CD4-positive, alpha-beta T cell treated with Interleukin-2 at 100 ng/mL for 4 hours (primary cell): Measurements from ENCODE around the gene CNTN4.
"Not testable (repeated sequence)": the region's sequence is repeated elsewhere in the genome, so short reads cannot be mapped to it uniquely, and the experiment has no call there.

Experiments
- DNase-seq: peaks from one replicate; pipeline ENCODE4 v3.0.0-alpha.2; 2020; ENCODE audit warnings: low spot score

CNTN4 gene

DNA sequence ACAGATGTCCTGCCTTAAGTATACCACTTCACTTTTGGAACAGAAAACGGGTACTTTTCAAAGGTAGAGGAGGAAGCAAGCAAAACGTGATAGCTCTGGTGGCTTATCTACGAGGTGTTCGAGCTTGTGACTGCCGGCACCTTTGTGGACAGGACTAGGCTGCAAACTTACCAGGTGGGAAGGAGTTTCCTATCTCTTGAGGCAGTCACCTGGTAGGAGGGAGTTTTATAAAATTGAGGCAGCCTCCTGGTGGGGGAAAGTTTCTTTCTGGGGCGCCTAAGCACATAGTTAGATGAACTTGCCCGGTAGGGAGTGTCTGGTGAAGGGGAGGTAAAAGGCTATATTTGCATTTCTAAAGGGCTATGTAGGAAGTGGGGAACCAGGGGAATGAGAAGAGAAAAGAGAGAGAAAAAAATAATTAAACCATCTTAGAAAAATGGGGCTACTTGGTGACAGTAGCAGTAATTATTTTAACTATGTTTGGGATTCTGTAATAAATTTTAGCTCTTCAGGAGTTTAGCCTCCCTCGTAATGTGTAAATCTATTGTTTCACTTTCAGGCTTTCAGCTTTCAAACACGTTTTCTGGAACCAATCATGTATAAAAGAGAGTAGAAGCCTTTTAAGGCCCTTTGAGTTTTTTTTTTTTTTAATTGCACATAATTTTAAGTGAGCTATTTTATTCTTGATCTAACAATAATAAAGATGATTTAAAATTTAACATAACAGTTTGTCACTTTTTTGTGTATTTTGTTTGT, 880.5 kb downstream of the CNTN4 start:
- DNase-seq, result no peak

DNA sequence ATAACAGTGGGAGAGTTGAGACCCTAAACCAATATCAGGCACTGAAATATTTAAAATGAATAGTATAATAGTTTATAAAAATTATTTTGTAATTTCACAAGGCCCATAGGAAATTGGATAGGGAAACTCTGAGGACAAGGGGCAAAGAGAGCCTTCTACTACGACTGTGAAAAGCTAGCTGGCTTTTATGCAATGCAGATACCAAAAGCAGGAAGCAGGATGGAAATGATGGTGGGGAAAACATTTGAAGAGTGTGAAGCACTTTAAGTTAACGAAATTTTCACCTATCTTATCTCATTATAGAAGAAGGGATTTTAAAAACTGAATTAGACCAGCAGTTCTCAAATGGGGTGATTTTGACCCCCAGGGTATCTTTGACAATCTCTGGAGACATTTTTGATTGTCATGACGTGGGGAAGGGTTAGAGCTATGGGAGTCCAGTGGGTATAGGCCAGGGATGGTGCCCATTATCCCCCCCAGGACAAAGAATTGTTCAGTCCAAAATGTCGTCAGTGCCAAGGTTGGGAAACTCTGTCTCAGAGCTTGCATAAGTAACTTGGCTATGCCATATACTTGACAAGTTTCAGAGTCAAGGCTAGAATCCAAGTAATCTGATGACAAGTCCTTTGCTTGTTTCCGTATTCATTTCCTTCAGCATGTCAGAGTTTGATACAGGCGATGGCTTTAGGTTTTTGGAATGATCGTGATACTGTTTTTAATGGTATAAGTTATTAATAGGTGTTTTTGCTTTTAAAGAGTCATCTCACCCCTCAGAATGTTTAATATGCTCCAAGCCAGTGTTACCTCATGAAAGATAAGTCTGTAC, 885.6 kb downstream of the CNTN4 start:
- DNase-seq, result no peak

DNA sequence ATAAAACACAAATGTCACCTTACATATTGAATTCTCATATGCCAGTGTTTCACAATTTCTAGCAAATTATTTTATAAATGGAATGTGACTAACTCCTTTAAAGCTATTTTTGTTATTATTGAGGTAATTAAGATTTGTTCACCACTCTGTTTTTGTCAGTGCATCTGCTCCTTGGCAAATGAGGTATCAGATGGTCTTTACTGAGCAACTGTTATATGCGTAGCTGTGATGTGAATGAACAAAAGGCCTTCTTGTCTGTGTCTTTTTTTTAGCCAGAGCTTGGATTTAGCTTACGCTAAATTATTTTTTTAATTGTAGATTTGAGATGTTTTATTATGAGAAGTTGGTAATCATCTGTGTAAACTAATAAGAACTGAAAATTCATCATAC, 886.2 kb downstream of the CNTN4 start:
- no peak for DNase-seq

DNA sequence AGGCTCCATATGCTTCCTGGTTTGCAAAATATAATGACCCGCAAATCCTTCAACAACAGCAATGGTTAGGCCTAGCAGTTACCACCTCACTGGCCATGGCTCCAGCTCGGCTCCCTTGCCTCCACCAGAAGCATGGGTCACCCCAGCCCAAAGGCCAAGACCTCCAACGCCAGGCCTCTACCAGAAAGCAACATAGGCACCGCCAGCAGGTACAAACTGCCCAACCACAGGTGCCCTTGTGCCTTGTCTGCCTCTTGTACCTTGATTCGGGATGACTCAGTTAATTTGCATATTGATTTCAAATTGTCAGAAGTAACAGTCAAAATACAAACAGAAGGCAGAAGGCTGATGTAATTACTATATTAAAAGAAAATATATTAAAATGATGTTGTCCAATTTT, 886.8 kb downstream of the CNTN4 start:
- no peak for DNase-seq

DNA sequence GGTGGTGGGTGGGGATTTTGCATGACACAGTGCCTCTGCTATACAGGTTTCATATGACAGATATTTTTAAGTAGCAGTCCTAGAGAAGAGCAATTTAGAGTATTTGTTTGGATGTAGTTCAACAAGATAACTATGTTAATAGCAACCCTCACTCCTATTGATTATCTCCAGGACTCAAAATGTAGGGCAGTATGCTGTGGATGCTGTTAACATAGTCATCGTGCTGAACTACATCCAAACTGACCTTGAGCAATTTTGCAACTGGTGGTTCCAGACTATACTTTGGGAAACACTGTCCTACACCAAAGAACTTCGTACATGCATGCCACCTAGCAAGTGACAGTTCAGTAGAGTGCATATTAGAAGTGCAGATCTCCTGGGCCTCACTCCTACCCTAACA, 893.9 kb downstream of the CNTN4 start:
- DNase-seq, result no peak

DNA sequence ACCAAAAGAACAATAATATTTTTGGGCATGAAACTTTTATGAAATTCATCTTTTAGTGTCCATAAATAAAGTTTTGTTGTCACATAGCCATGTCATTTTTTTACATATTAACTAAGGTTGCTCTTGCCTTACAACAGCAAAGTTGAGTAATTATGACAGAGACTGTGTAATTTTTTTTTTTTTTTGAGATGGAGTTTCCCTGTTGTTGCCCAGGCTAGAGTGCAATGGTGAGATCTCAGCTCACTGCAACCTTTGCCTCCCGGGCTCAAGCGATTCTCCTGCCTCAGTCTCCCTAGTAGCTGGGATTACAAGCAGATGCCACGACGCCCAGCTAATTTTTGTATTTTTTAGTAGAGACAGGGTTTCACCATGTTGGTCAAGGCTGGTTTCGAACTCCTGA, 894.5 kb downstream of the CNTN4 start:
- DNase-seq, result not testable (repeated sequence)

DNA sequence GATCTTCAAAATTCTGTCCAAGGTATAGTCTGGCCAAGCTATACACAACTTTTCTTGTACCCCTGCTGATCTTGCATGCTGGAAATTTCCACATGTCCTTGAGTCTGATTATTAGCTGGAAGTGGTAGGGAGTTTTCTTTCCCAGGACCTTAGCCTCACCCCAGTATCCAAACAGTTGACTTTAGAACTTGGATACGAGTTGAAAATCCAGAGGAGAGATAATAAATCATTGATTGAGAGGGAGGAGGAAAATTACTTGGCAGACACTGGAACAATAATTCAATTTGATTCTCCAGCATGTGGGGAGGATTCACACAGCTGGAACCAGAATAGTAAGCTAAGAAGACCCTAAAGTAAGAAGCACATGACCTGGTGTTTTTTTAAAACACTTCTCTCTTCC, 895.1 kb downstream of the CNTN4 start:
- DNase-seq, result no peak

DNA sequence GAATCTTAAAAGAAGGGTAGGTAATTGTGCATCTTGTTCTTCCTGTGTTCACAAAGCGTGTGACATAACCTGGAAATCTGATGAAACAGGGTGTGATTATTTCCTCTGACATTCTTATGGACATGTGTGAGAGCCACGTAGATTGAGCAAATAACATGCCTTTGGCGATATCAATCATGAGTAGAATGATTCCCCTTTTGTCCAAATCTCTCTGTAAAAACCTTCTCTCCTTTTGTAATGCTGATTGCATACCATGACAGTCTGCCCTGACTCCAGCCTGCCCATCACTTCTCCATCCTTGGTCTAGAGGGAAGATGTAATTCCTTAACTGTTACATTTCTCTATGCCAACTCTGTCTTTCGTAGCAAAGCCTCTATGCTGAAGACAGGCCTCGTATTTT, 896.5 kb downstream of the CNTN4 start:
- DNase-seq, result no peak

DNA sequence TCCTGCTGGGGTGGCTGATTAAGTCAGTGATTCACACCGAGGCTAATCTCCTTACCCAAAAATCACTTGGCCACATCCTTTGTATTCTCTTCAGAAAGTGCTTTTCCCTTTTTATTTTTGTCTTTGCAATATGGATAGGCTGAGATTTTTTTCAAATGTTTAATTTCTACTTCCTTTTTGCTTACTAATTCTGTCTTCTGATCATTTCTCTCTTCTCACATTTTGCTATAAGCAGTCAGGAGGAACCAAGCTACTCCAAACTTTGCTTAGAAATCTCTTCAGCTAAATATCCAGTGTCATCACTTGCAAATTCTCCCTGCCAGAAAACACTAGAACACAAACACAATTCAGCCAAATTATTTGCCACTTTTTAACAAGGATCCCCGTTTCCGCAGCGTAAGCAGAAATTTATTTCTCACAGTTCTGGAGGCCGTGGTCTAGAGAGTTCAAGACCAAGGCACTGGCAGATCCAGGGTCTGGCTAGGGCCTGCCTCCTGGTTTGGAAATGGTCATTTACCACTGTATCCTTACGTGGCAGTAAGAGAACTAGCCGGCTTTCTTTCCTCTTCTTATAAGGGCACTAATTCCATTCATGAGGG, 906.6 kb downstream of the CNTN4 start:
- no peak for DNase-seq

DNA sequence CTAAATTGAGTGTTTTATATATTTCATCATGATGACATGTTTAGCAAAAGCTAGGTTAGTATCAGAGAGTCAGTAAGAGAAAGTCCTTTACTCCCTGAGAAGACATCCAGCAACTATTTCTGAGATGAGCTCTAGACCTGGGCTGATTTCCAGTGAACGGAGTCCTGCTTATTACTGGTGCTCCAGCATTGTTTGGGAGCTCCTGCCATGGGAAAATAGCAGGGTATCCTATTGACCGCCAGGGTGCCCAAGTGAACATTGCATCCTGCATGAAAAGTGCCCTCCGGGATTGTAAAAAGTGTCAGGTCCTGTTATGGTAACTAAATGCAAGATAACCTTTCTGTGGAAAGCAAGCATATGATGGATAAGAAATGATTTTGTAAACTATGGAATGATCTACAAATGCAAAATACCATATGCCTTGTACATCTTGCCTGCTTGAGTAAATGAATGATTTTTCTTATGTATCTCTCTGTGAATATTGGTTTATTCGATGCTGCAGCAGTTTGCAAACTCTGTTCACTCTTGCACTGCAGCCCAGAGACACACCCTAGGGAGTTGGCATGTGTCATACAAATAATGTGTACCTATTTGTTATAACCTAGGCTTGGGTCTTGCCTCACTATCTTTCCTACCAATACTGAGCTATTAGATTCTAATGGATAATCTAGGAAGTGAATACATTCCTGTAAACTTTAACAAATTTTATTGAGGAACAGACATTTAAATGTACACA, 914.8 kb downstream of the CNTN4 start:
- DNase-seq, result no peak

DNA sequence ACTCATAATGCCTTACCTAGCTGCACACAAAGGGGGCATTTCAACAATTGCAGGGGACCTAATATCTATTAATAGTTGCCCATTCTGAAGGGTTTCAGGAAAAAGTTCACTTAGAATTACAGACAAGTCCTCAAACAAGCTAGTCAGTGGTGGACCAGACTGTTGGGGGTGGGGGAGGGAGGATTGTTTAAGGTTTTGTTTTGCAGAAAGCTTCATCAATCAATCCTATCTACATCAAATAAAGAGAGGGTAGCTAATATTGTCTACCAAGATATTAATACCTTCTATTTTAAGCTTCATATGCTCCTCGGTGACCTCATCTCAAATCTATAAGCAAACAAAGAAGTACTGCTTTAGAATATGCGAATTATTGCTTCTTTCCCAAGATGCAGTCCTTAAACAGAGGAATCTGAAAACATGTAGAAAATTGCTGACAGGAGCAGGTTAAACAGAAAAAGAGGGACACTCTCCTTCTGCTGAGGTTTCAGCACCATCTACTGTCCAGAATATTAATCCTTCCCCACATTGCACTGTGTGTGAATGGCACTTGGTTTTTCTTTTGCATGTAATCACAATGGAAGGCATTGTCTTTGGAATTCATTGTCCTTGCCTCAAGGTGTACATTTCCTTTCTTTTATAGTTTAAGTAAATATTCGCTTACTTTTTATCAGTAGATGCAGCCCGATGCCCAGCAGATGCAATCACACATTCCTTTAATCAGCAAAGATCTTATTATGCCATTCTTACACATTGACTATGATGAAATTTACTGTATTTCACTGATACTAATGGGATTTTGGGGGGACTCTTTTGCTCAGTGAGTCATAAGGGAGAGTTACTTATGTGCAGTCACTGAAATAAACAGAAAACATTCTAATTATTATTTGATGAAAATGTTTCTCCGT, 916.8 kb downstream of the CNTN4 start:
- DNase-seq, result no peak

DNA sequence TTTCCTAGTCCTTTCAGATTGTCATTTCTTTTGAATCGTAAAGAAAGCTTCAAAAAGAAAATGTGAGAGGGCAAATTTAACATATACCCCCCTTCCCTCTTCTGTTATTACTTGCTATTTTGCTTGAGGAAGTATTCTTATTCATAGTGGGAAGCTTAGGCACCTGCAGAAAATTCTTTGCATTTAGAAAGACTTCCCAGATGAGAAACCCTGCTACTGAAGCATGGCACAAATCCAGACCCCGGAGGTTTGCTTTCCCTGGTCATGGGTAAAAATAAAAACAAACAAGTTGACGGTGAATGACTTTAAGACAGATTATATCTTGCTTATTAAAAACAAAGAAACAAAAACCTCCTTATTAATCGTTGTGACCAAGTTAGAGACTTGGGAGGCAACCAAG, 917.6 kb downstream of the CNTN4 start:
- no peak for DNase-seq

DNA sequence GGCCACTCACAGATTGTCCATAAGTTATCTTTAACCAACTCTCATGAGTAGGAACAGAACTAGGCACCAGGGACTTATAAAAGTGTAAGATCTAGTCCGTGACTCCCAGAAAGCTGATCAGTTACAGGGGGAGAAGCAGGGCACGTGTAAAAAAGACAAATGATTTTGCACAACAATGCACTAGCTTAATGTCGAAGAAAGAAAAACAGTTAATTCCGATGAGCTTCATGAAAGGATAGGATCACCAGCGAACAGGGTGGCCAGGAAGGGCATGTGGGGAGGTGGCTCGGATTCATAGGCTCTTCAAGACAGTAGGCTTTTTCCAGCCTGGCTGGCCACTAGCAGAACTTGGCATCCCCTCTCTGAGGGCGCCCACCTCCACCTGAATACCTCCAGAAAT, 921.5 kb downstream of the CNTN4 start:
- no peak for DNase-seq

DNA sequence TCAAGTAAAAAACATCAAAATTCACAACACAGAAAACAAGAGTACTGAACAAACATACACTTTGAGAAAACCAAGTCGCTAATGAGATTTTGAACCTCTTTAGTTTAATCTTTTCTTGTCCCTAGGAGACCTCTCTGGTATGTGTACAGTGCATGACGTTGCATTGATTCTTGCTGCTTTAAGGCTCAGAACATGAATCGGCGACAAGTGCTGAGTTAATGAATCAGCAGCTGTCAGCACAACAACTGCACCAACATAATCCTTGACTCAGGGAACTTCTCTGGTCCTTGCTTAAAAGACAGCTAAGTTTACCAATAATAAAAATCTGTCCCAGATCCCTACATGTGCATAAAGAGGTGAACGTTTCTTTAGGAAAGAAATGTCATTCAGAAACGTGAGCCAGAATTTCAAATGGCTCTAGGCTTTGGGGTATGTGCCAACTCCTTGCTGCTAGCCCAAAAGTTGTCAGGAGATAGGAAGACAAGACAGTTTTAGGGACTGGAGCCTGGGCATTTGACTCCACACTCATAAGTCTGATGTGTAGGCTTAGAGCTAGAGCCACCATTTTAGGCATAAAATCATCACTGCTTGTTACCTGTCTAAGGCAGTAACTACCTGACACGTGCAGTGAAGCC, 924.6 kb downstream of the CNTN4 start:
- DNase-seq, result no peak

DNA sequence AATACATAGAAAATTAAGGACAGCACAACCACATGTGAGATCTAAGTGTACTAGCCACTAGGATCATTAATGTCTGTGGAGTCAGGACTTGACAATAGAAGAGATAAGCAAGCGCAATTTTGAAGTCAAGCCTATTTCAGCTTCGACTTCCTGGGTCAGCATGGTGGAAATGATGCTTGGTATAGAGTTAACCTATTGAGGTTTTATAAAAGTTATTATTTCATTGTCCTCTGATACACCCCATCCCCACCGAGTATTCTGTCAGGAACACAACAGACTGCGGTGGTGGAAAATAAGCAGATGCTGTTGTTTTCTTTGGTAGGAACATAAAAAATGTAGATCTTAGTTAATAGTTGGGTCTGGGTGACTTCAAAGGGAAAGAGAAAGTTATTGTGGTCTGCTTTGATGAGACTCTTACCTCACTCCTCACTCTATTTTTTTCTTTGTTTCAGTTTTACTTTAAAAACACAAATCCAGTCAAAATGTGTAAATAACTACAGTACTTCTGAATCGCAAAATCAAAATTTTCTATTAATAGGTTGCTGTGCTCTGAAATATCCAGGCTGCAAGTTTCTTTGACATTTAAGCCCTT, 929.4 kb downstream of the CNTN4 start:
- DNase-seq, result no peak

DNA sequence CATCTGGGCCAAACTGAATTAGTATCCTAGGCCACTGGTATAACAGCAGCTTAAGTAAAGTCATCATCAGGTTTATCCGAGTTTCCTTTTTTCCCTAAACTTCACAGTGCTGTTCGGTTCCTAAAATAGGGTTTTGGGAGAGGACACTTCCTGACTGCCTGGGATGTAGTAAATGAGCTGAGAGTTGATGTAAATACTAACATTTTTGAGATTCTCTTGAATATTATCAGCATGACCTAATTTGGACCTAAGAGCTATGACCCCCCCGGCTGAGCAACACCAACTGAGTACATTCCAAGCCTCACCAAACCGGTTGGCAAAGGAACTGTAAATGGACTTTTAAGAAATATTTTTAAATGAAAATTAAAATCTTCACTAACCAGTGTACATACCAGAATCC, 932.7 kb downstream of the CNTN4 start:
- DNase-seq, result no peak

DNA sequence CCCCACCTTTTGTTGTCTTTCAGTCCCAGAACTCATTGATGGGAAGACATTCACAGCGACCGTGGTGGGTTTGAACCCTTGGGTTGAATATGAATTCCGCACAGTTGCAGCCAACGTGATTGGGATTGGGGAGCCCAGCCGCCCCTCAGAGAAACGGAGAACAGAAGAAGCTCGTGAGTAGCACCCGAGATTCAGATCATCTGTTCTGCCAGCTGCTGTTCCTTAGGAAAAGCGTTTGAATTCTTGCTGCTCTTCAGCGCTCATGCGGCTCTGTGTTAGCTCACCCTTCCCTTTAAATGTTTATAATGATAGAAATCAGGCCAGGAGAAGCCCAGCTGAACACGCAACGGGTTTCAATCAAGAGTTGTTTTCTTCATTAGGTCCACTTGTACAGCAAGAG, 938.5 kb downstream of the CNTN4 start:
- DNase-seq, result no peak

DNA sequence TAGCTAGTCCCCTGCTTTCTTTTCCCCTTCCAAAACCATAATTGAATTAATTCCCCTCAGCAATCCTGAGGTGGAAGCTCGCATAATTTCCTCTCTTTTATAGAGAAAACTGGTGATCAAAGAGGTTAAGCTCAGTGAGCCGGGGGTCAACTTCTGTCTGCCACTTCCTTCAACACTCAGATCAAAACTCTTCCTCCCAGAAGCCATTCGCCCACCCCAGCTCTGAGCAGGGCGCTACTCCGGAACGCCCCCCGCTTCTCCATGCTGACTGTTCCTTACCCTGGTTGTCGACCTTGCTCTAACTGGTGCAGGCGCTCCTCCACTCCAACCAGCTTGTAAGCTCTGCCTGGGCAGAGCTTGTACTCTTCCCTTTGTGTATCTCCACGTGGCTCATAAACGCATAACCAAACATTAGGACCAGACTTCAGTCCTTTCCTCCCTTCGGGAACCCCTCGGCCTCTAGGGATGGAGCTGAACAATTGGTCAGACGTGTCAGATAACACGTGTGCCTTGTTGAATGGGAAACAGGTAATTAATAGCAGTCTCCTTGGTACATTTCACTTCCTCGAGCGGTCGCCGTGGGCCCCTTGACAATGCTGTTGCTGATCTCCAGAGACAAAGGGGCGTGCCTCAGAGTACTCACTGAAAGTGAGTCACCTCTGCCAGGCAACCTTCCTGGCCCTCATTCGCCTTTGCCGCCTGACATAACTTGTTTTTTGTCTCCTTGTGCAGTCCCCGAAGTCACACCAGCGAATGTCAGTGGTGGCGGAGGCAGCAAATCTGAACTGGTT, 939.7 kb downstream of the CNTN4 start:
- no peak for DNase-seq

DNA sequence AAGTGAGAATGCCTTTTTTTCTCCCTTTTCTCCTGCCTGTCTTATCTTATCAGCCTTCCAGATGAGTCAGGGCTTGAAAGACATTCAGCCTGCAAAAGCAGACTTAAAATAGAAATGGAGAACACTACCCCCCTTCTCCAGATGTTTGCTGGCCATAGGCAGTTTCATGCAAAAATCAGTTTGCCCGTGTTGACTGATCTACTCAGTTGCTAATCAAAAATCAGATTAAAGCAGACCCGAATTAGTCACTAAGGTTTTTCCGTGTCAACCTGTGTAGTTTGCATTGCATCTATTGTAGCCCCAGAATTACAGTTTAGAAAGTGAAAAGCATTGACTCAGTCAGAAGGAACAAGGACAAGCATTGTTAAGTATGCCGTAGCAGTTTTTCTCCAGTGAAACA, 955.3 kb downstream of the CNTN4 start:
- DNase-seq, result no peak

DNA sequence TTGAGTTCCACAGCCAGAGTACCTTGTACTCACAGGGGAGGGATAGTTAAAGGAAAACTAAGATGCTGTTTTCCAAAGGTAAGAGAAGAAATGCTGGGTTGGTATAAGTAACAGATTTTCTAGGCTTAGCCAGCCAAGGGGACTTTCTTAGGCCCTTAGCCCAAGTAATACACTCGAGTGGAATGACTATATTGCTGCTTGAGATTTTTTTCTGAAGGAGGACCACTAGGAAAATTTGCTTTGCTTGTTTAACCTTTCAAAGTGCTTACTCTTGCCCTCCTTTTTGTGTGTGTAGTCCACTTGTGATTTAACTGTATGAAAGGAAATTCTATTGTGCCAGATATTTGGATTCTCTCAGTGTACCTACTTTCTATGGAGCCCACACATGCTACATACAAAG, 961.0 kb downstream of the CNTN4 start:
- DNase-seq, result no peak
